Trophoblast cell (in vitro differentiated cells and primary cell): ENCODE results near the gene SMIM31. TPM values are rescaled to one million over a fixed set of nuclear protein-coding genes. Genes with fewer than 3 reads are reported as not detected.
A peak's percentile ranks its signal among the peaks of the same experiment; 100 is the strongest.

ENCODE experiments used
- DNase-seq, 2 donors: peaks; one replicate each; pipeline ENCODE4 v3.0.0-alpha.2; 2016
- H2AFZ ChIP-seq: 2 replicates; pipeline ENCODE4 v1.6.1; 2013; ENCODE audit warnings: low read length, moderate library complexity, mild to moderate bottlenecking; ENCODE audit not compliant: insufficient read depth, poor library complexity
- H2AK5ac ChIP-seq: 2 replicates; pipeline ENCODE4 v1.6.1; 2013; ENCODE audit warnings: mild to moderate bottlenecking, low read length
- H2BK120ac ChIP-seq: 2 replicates; pipeline ENCODE4 v1.6.1; 2013; ENCODE audit warnings: low read length, mild to moderate bottlenecking, moderate library complexity; ENCODE audit not compliant: insufficient read depth, poor library complexity
- H2BK12ac ChIP-seq: 2 replicates; pipeline ENCODE4 v1.6.1; 2013; ENCODE audit warnings: mild to moderate bottlenecking, low read length, moderate library complexity
- H2BK5ac ChIP-seq: 2 replicates; pipeline ENCODE4 v1.6.1; 2013; ENCODE audit warnings: low read length, low read depth, moderate library complexity, mild to moderate bottlenecking; ENCODE audit not compliant: poor library complexity
- H3K14ac ChIP-seq: 2 replicates; pipeline ENCODE4 v1.6.1; 2013; ENCODE audit warnings: mild to moderate bottlenecking, low read length
- H3K18ac ChIP-seq: 2 replicates; pipeline ENCODE4 v1.6.1; 2013; ENCODE audit warnings: mild to moderate bottlenecking, low read length
- H3K23ac ChIP-seq: 2 replicates; pipeline ENCODE4 v1.6.1; 2013; ENCODE audit warnings: low read length
- H3K27ac ChIP-seq: 2 replicates; pipeline ENCODE4 v1.5.1; 2013; ENCODE audit warnings: low read depth, mild to moderate bottlenecking, inconsistent platforms, low read length, moderate library complexity
- H3K27me3 ChIP-seq: 2 replicates; pipeline ENCODE4 v1.6.1; 2013; ENCODE audit warnings: inconsistent platforms, mild to moderate bottlenecking, low read length, moderate library complexity; ENCODE audit not compliant: insufficient read depth
- H3K36me3 ChIP-seq, 2 experiments: 1 replicate in 1 of 2; 2 replicates in 1 of 2; pipeline ENCODE4 v1.6.1; 2013; ENCODE audit warnings: low read length in 2 of 2, mild to moderate bottlenecking in 2 of 2, moderate library complexity in 1 of 2; ENCODE audit not compliant: insufficient read depth in 2 of 2, control insufficient read depth in 1 of 2
- H3K4ac ChIP-seq: 2 replicates; pipeline ENCODE4 v1.6.1; 2013; ENCODE audit warnings: low read depth, mild to moderate bottlenecking, low read length, moderate library complexity
- H3K4me1 ChIP-seq, 2 experiments: 1 replicate in 1 of 2; 2 replicates in 1 of 2; pipeline ENCODE4 v1.6.1; 2013; ENCODE audit warnings: low read length in 2 of 2, mild to moderate bottlenecking in 2 of 2, moderate library complexity in 1 of 2; ENCODE audit not compliant: insufficient read depth in 2 of 2, control insufficient read depth in 1 of 2
- H3K4me2 ChIP-seq: 2 replicates; pipeline ENCODE4 v1.6.1; 2013; ENCODE audit warnings: inconsistent platforms, mild to moderate bottlenecking, low read length, moderate library complexity
- H3K4me3 ChIP-seq: 2 replicates; pipeline ENCODE4 v1.5.1; 2013; ENCODE audit warnings: mild to moderate bottlenecking, low read depth, low read length, inconsistent platforms
- H3K79me1 ChIP-seq: one replicate; pipeline ENCODE4 v1.6.1; 2013; ENCODE audit warnings: low read length
- H3K79me2 ChIP-seq: 2 replicates; pipeline ENCODE4 v1.6.1; 2013; ENCODE audit warnings: low read length, mild to moderate bottlenecking; ENCODE audit not compliant: control insufficient read depth, insufficient read depth, poor library complexity
- H3K9ac ChIP-seq: 2 replicates; pipeline ENCODE4 v1.6.1; 2013; ENCODE audit warnings: mild to moderate bottlenecking, low read length
- H3K9me3 ChIP-seq: 2 replicates; pipeline ENCODE4 v1.6.1; 2013; ENCODE audit warnings: low read depth, mild to moderate bottlenecking, control low read depth, inconsistent platforms, low read length; ENCODE audit not compliant: insufficient read depth
- H4K12ac ChIP-seq: 2 replicates; pipeline ENCODE4 v1.6.1; 2013; ENCODE audit warnings: low read depth, mild to moderate bottlenecking, low read length, moderate library complexity
- H4K8ac ChIP-seq: 2 replicates; pipeline ENCODE4 v1.6.1; 2013; ENCODE audit warnings: low read depth, mild to moderate bottlenecking, low read length, moderate library complexity
- H4K91ac ChIP-seq: one replicate; pipeline ENCODE4 v1.6.1; 2013; ENCODE audit warnings: low read depth, mild to moderate bottlenecking, low read length, moderate library complexity
- WGBS: extraction: QIAGEN DNeasy Blood & Tissue Kit; methylation state at CpG from one replicate; pipeline ENCODE4 v1.1.7; 2013; ENCODE audit warnings: missing lambda C conversion rate; ENCODE audit not compliant: insufficient read length, insufficient coverage; ENCODE audit errors: extremely low coverage; 5-methylcytosine and 5-hydroxymethylcytosine counted together
- polyA plus RNA-seq: library from polyadenylated mRNA; stranded (reverse); fragments of 200-250 nt; gene quantifications from 2 replicates; pipeline ENCODE4 v1.2.3, GENCODE V29; 2013

SMIM31 gene
- polyA plus RNA-seq: not detected in 2 replicates

DNA sequence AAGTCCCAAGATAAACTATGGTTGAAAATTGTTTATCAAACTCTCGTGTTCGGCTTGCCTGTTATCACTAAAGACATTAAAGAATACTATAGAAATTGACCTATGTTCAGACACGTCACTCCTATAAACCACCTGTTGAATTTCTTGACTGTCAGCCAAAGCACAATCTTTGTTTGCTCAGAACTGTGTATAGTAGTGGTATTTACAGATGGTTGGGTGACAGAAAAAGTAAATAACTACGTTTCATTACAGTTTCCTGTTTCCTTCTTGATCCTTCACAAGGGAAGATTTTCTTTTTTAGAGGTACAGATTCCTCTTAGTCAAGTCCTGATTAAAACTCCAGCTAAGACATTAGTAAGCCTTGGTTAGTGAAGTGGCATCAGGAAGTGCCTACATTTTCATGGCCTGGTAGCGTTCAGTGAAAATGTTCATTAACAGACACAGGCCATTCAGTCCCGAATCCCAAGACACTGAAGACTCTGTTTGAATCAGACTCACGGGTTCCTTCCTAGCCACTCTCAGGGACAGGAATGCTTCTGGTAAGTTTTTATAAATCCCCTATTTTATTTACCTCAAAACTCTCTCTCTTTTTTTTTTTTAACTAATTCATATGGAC is at the start of gene SMIM31:
Gene SMIM31 (plus strand): TSS at position 259 of the 616 bp plus-strand sequence. CDS start 16,313 bp downstream, outside the sequence.
- Histone ChIP-seq H4K91ac (no peak within 1 kb of the TSS), H2BK5ac (no peak within 1 kb of the TSS), H3K9me3 (no peaks in the 10 kb centered on the region), H3K18ac (no peak within 1 kb of the TSS), H3K4me3 (no peak within 1 kb of the TSS), H2AFZ (no peak within 1 kb of the TSS), H3K79me1 (no peaks in the 10 kb centered on the region), H3K4me2 (no peak within 1 kb of the TSS), H3K4ac (no peak within 1 kb of the TSS), H3K27me3 (no peaks in the 10 kb centered on the region), H2BK120ac (no peak within 1 kb of the TSS), H3K27ac (no peak within 1 kb of the TSS), H3K9ac (no peak within 1 kb of the TSS), H4K12ac (no peak within 1 kb of the TSS), H3K36me3 (no peaks in the 10 kb centered on the region), H3K79me2 (no peaks in the 10 kb centered on the region), H4K8ac (no peak within 1 kb of the TSS), H2BK12ac (no peak within 1 kb of the TSS), H3K4me1 (no peaks in the 10 kb centered on the region), H3K23ac (no peak within 1 kb of the TSS), H2AK5ac (no peak within 1 kb of the TSS), H3K14ac (no peak within 1 kb of the TSS)
- DNase-seq: no peak
- no CpG with 5 or more reads among the region's 7 CpGs for WGBS

- H2BK120ac ChIP-seq: no peak overlapping the region
- no peaks in the 10 kb centered on the region for H3K36me3 ChIP-seq
- no peak overlapping the region for H4K8ac ChIP-seq
- no peak overlapping the region for H3K18ac ChIP-seq
- H3K27me3 ChIP-seq: no peaks in the 10 kb centered on the region
- no peak overlapping the region for H3K23ac ChIP-seq
- no peak overlapping the region for H3K14ac ChIP-seq
- no peak overlapping the region for H3K9ac ChIP-seq
- H3K4ac ChIP-seq: no peak overlapping the region
- H3K79me2 ChIP-seq: no peaks in the 10 kb centered on the region
- H3K79me1 ChIP-seq: no peaks in the 10 kb centered on the region
- H3K4me3 ChIP-seq: no peak overlapping the region
- no peaks in the 10 kb centered on the region for H3K9me3 ChIP-seq
- H2BK5ac ChIP-seq: no peak overlapping the region
- DNase-seq: no peak
- H3K27ac ChIP-seq: no peak overlapping the region
- H3K4me2 ChIP-seq: no peak overlapping the region
- WGBS: no CpG with 5 or more reads among the region's 4 CpGs
- no peaks in the 10 kb centered on the region for H3K4me1 ChIP-seq
- no peak overlapping the region for H2AK5ac ChIP-seq
- no peak overlapping the region for H4K12ac ChIP-seq
- H2AFZ ChIP-seq: no peak overlapping the region
- no peak overlapping the region for H2BK12ac ChIP-seq
- no peak overlapping the region for H4K91ac ChIP-seq
These were observed 47.3 kb upstream of the SMIM31 start for GRCh38 chr4:164706675-164707074.

- Histone ChIP-seq H3K14ac (no peak overlapping the region), H3K18ac (no peak overlapping the region), H4K8ac (no peak overlapping the region), H3K9me3 (peaks cover 1% of the 10 kb centered on the region), H3K36me3 (no peaks in the 10 kb centered on the region), H3K4ac (no peak overlapping the region), H3K27me3 (no peaks in the 10 kb centered on the region), H3K4me2 (no peak overlapping the region), H4K12ac (no peak overlapping the region), H3K79me2 (no peaks in the 10 kb centered on the region), H3K27ac (no peak overlapping the region), H2AK5ac (no peak overlapping the region), H2BK120ac (no peak overlapping the region), H2BK5ac (no peak overlapping the region), H2AFZ (no peak overlapping the region), H3K79me1 (no peaks in the 10 kb centered on the region), H3K4me3 (no peak overlapping the region), H3K9ac (no peak overlapping the region), H4K91ac (no peak overlapping the region), H3K23ac (no peak overlapping the region), H2BK12ac (no peak overlapping the region), H3K4me1 (no peaks in the 10 kb centered on the region)
- no CpG with 5 or more reads among the region's 3 CpGs for WGBS
- peak; percentile 1 to 16 for DNase-seq
These were observed 37.0 kb upstream of the SMIM31 start for GRCh38 chr4:164716901-164717300.

DNA sequence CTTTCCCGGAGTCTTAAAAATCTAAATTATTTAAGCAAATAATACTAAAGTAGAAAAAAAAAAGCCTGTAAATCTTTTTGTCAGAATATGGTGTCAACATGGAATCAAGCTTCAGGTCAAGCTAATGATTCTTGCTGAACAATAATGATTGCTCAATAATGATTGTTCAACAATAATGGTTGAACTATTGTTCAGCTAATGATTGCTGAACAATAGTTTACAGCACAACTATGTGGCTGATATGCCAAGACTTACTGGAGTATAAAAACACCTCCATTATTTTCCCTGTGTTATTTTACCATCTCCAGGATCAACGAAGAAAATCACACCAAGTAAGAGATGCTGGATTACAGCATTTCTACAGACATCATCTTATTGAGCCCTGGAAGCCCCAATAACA is 35.1 kb upstream of the SMIM31 start:
- Histone ChIP-seq H2AK5ac (no peak overlapping the region), H3K27me3 (no peaks in the 10 kb centered on the region), H3K4ac (no peak overlapping the region), H3K79me2 (no peaks in the 10 kb centered on the region), H2BK5ac (no peak overlapping the region), H3K4me3 (no peak overlapping the region), H4K91ac (no peak overlapping the region), H3K9me3 (no peaks in the 10 kb centered on the region), H2BK120ac (no peak overlapping the region), H3K23ac (no peak overlapping the region), H3K27ac (no peak overlapping the region), H2AFZ (no peak overlapping the region), H2BK12ac (no peak overlapping the region), H3K14ac (no peak overlapping the region), H3K4me2 (no peak overlapping the region), H4K12ac (no peak overlapping the region), H3K4me1 (no peaks in the 10 kb centered on the region), H3K9ac (no peak overlapping the region), H3K79me1 (no peaks in the 10 kb centered on the region), H3K36me3 (no peaks in the 10 kb centered on the region), H4K8ac (no peak overlapping the region), H3K18ac (no peak overlapping the region)
- DNase-seq: no peak
- WGBS: no CpG with 5 or more reads among the region's 2 CpGs
